ENCODE measurements around the gene CACNB3.
A peak's percentile ranks its signal among the peaks of the same experiment; 100 is the strongest.
"Not testable (repeated sequence)": the region's sequence is repeated elsewhere in the genome, so short reads cannot be mapped to it uniquely, and the experiment has no call there.

The CACNB3 gene

GRCh38 chr12:48857278-48857994 is 39.1 kb downstream of the CACNB3 start:
- DNase-seq: no peak

- no peak for DNase-seq
Observed at GRCh38 chr12:48858043-48858442, 39.7 kb downstream of the CACNB3 start.

GRCh38 chr12:48859607-48860006 is 41.3 kb downstream of the CACNB3 start:
- no peak for DNase-seq

GRCh38 chr12:48860236-48860635 is 41.9 kb downstream of the CACNB3 start:
- DNase-seq: not testable (repeated sequence)

- DNase-seq: no peak
Observed at GRCh38 chr12:48861111-48861510, 42.8 kb downstream of the CACNB3 start.

- DNase-seq: no peak
Observed at GRCh38 chr12:48862760-48863159, 44.5 kb downstream of the CACNB3 start.

- DNase-seq: no peak
Observed at GRCh38 chr12:48863291-48863690, 45.0 kb downstream of the CACNB3 start.

GRCh38 chr12:48865281-48866051 is 47.2 kb downstream of the CACNB3 start, which contains the start of gene RND1:
RND1 (minus strand) TSS chr12:48865870; CDS start chr12:48865767, 103 bp downstream.
- DNase-seq: peak; percentile 90

GRCh38 chr12:48866052-48866711 is 47.9 kb downstream of the CACNB3 start:
- DNase-seq: no peak

- no peak for DNase-seq
Observed at GRCh38 chr12:48868451-48868850, 50.2 kb downstream of the CACNB3 start.

- no peak for DNase-seq
Observed at GRCh38 chr12:48869191-48869590, 50.9 kb downstream of the CACNB3 start.

- no peak for DNase-seq
Observed at GRCh38 chr12:48873096-48873495, 54.8 kb downstream of the CACNB3 start.

- not testable (repeated sequence) for DNase-seq
Observed at GRCh38 chr12:48873534-48873933, 55.2 kb downstream of the CACNB3 start.

- DNase-seq: no peak
Observed at GRCh38 chr12:48875944-48876515, 57.7 kb downstream of the CACNB3 start.

All from kidney glomerular epithelial cell (primary cell).